ENCODE data around the gene PARN. TPM values are rescaled to one million over a fixed set of nuclear protein-coding genes. Genes with fewer than 3 reads are reported as not detected.

The PARN gene
- total RNA-seq, 2 donors from 2014 or later: 19.5 to 26.0 TPM

DNA sequence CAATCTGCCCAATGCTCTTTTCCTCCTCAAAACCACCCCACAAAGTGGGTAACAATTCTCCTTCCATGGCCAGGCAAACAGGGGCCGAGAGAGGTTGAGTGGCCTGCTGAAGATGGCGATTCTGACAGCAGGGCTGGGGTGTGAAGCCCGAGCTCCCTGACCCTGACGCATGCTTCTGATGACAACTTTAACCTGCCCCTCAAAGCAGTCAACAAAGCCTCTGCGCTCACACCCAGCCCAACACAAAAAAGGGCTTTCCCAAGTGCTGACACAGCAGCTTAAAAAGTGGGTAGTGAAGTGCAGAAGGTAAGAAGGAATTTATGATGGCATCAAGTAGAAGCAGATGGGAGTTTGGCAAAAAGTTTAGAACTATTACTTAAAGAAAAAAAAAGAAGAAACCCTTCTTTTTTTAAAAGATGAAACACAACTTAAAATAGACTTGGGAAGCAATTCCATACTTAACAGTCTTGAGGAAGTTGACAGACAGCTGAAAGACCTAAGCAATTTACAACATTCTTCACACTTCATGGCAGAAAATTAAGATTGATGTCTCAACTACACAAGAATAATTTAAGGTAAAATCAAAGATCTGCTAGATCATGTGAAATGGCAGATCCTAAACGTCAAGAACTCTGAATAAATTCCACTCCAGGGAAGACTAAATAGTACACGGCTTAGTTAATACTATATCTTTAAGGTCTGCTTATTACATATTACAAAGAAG lies 133.9 kb downstream of the PARN start:
- Histone ChIP-seq H3K4me3 (no peak overlapping the region), H3K36me3 (no peaks in the 10 kb centered on the region), H3K27ac (no peak overlapping the region), H3K27me3 (no peaks in the 10 kb centered on the region), H3K9me3 (no peaks in the 10 kb centered on the region), H3K4me1 (peaks cover 0 to 25% of the 10 kb centered on the region in 2 donors)
- TF ChIP-seq, protein P1, sequence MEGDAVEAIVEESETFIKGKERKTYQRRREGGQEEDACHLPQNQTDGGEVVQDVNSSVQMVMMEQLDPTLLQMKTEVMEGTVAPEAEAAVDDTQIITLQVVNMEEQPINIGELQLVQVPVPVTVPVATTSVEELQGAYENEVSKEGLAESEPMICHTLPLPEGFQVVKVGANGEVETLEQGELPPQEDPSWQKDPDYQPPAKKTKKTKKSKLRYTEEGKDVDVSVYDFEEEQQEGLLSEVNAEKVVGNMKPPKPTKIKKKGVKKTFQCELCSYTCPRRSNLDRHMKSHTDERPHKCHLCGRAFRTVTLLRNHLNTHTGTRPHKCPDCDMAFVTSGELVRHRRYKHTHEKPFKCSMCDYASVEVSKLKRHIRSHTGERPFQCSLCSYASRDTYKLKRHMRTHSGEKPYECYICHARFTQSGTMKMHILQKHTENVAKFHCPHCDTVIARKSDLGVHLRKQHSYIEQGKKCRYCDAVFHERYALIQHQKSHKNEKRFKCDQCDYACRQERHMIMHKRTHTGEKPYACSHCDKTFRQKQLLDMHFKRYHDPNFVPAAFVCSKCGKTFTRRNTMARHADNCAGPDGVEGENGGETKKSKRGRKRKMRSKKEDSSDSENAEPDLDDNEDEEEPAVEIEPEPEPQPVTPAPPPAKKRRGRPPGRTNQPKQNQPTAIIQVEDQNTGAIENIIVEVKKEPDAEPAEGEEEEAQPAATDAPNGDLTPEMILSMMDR (IDR thresholded peaks at IDR 0.05): no peak
- no peak for DNase-seq (ENCODE audit: low spot score)

- H3K4me3 ChIP-seq: no peak overlapping the region
- H3K27me3 ChIP-seq: no peaks in the 10 kb centered on the region
- peaks cover 0 to 18% of the 10 kb centered on the region in 2 donors for H3K4me1 ChIP-seq
- no peak overlapping the region for H3K27ac ChIP-seq
- no peaks in the 10 kb centered on the region for H3K36me3 ChIP-seq
- no peak for DNase-seq (ENCODE audit: low spot score)
- no peaks in the 10 kb centered on the region for H3K9me3 ChIP-seq
- TF ChIP-seq, protein P1 (IDR thresholded peaks at IDR 0.05): no peak
These were observed 134.6 kb downstream of the PARN start for GRCh38 chr16:14495213-14496046.

GRCh38 chr16:14494396-14494966 lies 135.6 kb downstream of the PARN start:
- TF ChIP-seq, protein P1 (IDR thresholded peaks at IDR 0.05): no peak
- H3K4me1 ChIP-seq: peaks cover 0 to 17% of the 10 kb centered on the region in 2 donors
- H3K9me3 ChIP-seq: no peaks in the 10 kb centered on the region
- no peaks in the 10 kb centered on the region for H3K36me3 ChIP-seq
- DNase-seq (ENCODE audit: low spot score): no peak
- no peak overlapping the region for H3K27ac ChIP-seq
- H3K27me3 ChIP-seq: no peaks in the 10 kb centered on the region
- no peak overlapping the region for H3K4me3 ChIP-seq

GRCh38 chr16:14493791-14494190 lies 136.3 kb downstream of the PARN start:
- TF ChIP-seq, protein P1 (IDR thresholded peaks at IDR 0.05): no peak
- no peak for DNase-seq (ENCODE audit: low spot score)
- peaks cover 0 to 17% of the 10 kb centered on the region in 2 donors for H3K4me1 ChIP-seq

GRCh38 chr16:14492614-14493013 lies 137.4 kb downstream of the PARN start:
- no peaks in the 10 kb centered on the region for H3K9me3 ChIP-seq
- H3K4me1 ChIP-seq: peaks cover 0 to 24% of the 10 kb centered on the region in 2 donors
- no peaks in the 10 kb centered on the region for H3K36me3 ChIP-seq
- no peaks in the 10 kb centered on the region for H3K27me3 ChIP-seq
- no peak overlapping the region for H3K27ac ChIP-seq
- no peak overlapping the region for H3K4me3 ChIP-seq
- DNase-seq (ENCODE audit: low spot score): no peak
- TF ChIP-seq, protein P1 (IDR thresholded peaks at IDR 0.05): no peak

More at GRCh38 chr16:14493791-14494190, 136.3 kb downstream of the PARN start:
- no peaks in the 10 kb centered on the region for H3K9me3 ChIP-seq
- no peak overlapping the region for H3K4me3 ChIP-seq
- H3K27ac ChIP-seq: no peak overlapping the region
- H3K36me3 ChIP-seq: no peaks in the 10 kb centered on the region
- no peaks in the 10 kb centered on the region for H3K27me3 ChIP-seq
